OCI-LY7 (cell line): ENCODE data around the gene VPS54. TPM values are rescaled to one million over a fixed set of nuclear protein-coding genes. Genes with fewer than 3 reads are reported as not detected.

ENCODE experiments used
- BruUV-seq: library from RNA; stranded (reverse); fragments of 400-500 nt; replicated peaks from 2 replicates; lab custom pipeline; 2021; lab: Mats Ljungman, UMichigan
- CTCF ChIA-PET: fragments of 300-600 bp; sonication (Branson Sonifier 250); formaldehyde crosslinking; loops from one replicate; lab custom pipeline; 2022; ENCODE audit warnings: antibody characterized with exemption; ENCODE audit not compliant: unreplicated experiment; lab: Charles Lee
- POLR2A ChIA-PET: fragments of 300-600 bp; sonication (Branson Sonifier 250); formaldehyde crosslinking; loops from one replicate; lab custom pipeline; 2022; ENCODE audit warnings: antibody characterized with exemption; lab: Charles Lee
- DNase-seq: peaks from one replicate; pipeline ENCODE4 v3.0.0-alpha.2; 2015; ENCODE audit warnings: low spot score
- H2AFZ ChIP-seq: fragments of 200-600 bp; sonication (generic), shearing (Covaris generic); 2 replicates; pipeline ENCODE4 v1.6.1; 2014; ENCODE audit warnings: mild to moderate bottlenecking, antibody characterized with exemption, low read length, moderate library complexity
- H3K27ac ChIP-seq: fragments of 200-600 bp; sonication (generic); 2 replicates; pipeline ENCODE4 v1.5.1; 2014; ENCODE audit warnings: mixed run types, low read depth, mild to moderate bottlenecking, moderate library complexity, low read length, inconsistent platforms; ENCODE audit not compliant: poor library complexity, severe bottlenecking
- H3K36me3 ChIP-seq: fragments of 200-600 bp; sonication (generic); 2 replicates; pipeline ENCODE4 v1.6.1; 2014; ENCODE audit warnings: mild to moderate bottlenecking, antibody characterized with exemption, low read length, moderate library complexity, mixed read lengths; ENCODE audit not compliant: insufficient read depth
- H3K4me1 ChIP-seq: fragments of 200-600 bp; sonication (generic); 2 replicates; pipeline ENCODE4 v1.5.1; 2014; ENCODE audit warnings: mild to moderate bottlenecking, low read length; ENCODE audit not compliant: insufficient read depth, poor library complexity, severe bottlenecking
- H3K4me2 ChIP-seq: fragments of 200-600 bp; sonication (generic); 2 replicates; pipeline ENCODE4 v1.6.1; 2014; ENCODE audit warnings: mild to moderate bottlenecking, low read length
- H3K4me3 ChIP-seq: fragments of 200-600 bp; sonication (generic); 2 replicates; pipeline ENCODE4 v1.5.1; 2014; ENCODE audit warnings: mild to moderate bottlenecking, low read depth, low read length; ENCODE audit not compliant: poor library complexity, severe bottlenecking
- H3K79me2 ChIP-seq: fragments of 200-600 bp; sonication (generic); 2 replicates; pipeline ENCODE4 v1.6.1; 2016; ENCODE audit warnings: low read depth, mild to moderate bottlenecking, low read length, moderate library complexity, mixed read lengths; ENCODE audit not compliant: insufficient read depth
- H3K9me2 ChIP-seq: fragments of 200-600 bp; sonication (generic); 2 replicates; pipeline ENCODE4 v1.6.1; 2016; ENCODE audit warnings: mild to moderate bottlenecking, low read length, mixed read lengths; ENCODE audit not compliant: insufficient read depth
- H3K9me3 ChIP-seq: fragments of 200-600 bp; sonication (generic); 2 replicates; pipeline ENCODE4 v1.6.1; 2014; ENCODE audit warnings: mild to moderate bottlenecking, mixed run types, low read length, mixed read lengths
- H4K20me1 ChIP-seq: fragments of 200-600 bp; sonication (generic); 2 replicates; pipeline ENCODE4 v1.6.1; 2014; ENCODE audit warnings: mild to moderate bottlenecking, antibody characterized with exemption, low read length, moderate library complexity, mixed read lengths; ENCODE audit not compliant: insufficient read depth
- CTCF ChIP-seq: fragments of 200-600 bp; sonication (generic); conservative IDR thresholded peaks from 2 replicates; pipeline ENCODE4 v1.5.1; 2014; ENCODE audit warnings: mild to moderate bottlenecking, antibody characterized with exemption, low read length, moderate library complexity, mixed read lengths
- EZH2phosphoT487 ChIP-seq: fragments of 200-600 bp; sonication (generic); IDR thresholded peaks from 2 replicates; pipeline ENCODE4 v1.6.1; 2018; ENCODE audit warnings: low read depth, borderline replicate concordance, mild to moderate bottlenecking, mixed run types, antibody characterized with exemption, low read length, moderate library complexity, mixed read lengths
- intact Hi-C: fragments of 100-400 bp; cut with micrococcal nuclease; formaldehyde crosslinking; loops from one replicate; pipeline ENCODE4 v1.10.0; 2022; ENCODE audit not compliant: unreplicated experiment
- total RNA-seq, 2 experiments: library from RNA; depleted of rRNA in 1 of 2; stranded (reverse); fragments of >200 nt in 1 of 2; shearing (Covaris generic) in 1 of 2; gene quantifications; 2 replicates each; pipeline ENCODE4 v1.2.3, GENCODE V29; 2014 to 2022

Gene VPS54
- total RNA-seq, 2 experiments from 2014 or later = 14.7 to 17.8 TPM

DNA sequence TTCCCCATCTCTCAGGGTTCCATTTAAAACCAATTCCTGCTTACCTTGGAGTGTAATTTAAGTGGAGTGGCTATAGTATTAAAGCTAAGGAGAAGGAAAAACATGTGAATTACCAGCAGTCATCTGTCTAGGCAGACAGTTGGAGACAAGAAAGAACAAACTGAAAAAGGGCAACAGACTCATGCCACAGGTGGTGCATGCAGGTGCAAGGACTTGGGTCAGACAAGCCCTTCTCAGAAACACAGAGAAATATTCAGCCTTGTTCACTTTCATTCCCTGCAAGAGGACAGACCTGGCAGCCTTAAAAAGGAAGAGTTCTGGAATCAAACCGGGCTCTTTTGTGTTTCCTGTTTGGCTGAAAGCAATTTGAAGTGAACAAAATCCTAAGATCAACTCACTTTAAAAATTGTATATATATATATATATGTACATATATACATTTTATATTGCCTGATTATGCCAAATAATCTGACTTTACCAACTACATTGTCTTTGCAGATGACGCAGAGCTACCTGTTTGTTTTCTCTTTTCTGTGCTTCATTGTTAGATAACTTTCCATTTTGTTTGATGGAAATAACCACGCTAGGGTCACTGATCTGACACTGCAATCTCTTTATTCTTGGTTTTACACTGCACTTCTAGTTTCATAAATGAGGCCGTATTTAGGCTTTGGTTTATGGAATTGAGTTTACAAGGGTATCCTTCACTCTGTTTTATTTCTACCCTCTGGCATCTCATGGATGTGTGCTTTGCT lies 35.1 kb upstream of the VPS54 start:
- no peaks in the 10 kb centered on the region for H4K20me1 ChIP-seq
- H3K27ac ChIP-seq = peak overlapping the region; percentile 96
- H3K9me3 ChIP-seq = peaks cover 5% of the 10 kb centered on the region; the same call in 1 of the 2 replicates
- H3K9me2 ChIP-seq = no peaks in the 10 kb centered on the region
- peaks cover 8% of the 10 kb centered on the region; the same call in 1 of the 2 replicates for H3K36me3 ChIP-seq
- H3K79me2 ChIP-seq = peaks cover 4% of the 10 kb centered on the region; the same call in 1 of the 2 replicates
- peak; percentile 90 for DNase-seq
- H3K4me2 ChIP-seq = peak overlapping the region; percentile 82
- ChIA-PET CTCF (interaction anchor here (1.3 kb wide), 1 partner anchor 31 kb away, joined by 4 read pairs; no protein-coding TSS in a partner anchor), POLR2A (interaction anchor here (0.6 to 3.1 kb wide), 15 partner anchors 8 to 703 kb away, joined by 3 to 11 read pairs (median 6); no protein-coding TSS in a partner anchor)
- TSS peak; percentile 86 for BruUV-seq
- peak overlapping the region; percentile 48 for H3K4me3 ChIP-seq
- peak overlapping the region; percentile 31; the same call in 1 of the 2 replicates for H2AFZ ChIP-seq
- no peak for TF ChIP-seq EZH2phosphoT487
- intact Hi-C loops = loop anchor here (2.0 kb wide), 1 partner anchor 32 kb away; no protein-coding TSS in a partner anchor
- peaks cover 98% of the 10 kb centered on the region for H3K4me1 ChIP-seq

DNA sequence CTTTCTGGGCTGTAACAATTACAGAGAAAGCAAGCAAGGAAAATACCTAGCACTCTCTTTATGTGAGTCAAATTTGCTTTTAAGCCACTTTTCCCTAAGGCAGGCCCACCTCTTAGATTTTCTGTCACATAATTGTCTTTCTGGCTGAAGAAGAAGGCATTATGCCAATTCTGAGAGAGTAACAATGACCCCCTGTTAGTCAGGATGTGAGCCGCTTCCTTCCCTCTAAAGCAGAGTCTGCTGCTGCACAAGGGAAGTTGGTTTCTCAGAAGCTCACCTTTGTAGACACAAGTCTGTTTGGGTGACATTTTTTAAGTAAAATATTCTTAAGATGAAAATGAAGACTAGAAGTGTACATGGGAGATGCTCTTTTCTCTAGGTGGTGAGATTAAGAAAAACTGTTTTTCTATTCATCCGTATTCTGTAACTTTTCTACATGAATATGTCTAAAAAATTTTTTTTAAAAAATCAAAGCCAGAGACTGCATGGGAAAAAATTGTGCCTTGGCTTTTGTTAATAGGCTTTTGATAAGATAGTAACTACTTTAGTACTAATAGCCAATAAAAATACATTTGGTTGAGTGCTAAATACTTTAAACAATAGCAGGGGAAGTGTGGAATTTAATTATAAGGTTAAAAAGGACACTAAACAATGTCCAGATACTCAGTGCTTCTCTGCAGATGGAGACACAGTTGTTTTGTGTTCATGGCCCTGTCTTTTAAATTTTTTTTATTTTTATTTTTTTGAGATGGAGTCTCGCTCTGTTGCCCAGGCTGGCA lies 33.4 kb upstream of the VPS54 start:
- H3K36me3 ChIP-seq = peaks cover 8% of the 10 kb centered on the region; the same call in 1 of the 2 replicates
- H2AFZ ChIP-seq = peak overlapping the region; percentile 74; the same call in 1 of the 2 replicates
- POLR2A ChIA-PET = interaction anchor here (0.8 to 1.7 kb wide), 9 partner anchors 11 to 171 kb away, joined by 3 to 10 read pairs (median 3); no protein-coding TSS in a partner anchor
- peaks cover 4% of the 10 kb centered on the region; the same call in 1 of the 2 replicates for H3K79me2 ChIP-seq
- H4K20me1 ChIP-seq = no peaks in the 10 kb centered on the region
- no peaks in the 10 kb centered on the region for H3K9me2 ChIP-seq
- CTCF ChIA-PET = no interaction called here
- intact Hi-C loops = loop anchor here (1.0 to 2.0 kb wide), 2 partner anchors 48 to 162 kb away; no protein-coding TSS in a partner anchor
- TSS peak; percentile 84 for BruUV-seq
- peaks cover 5% of the 10 kb centered on the region; the same call in 1 of the 2 replicates for H3K9me3 ChIP-seq
- H3K27ac ChIP-seq = peak overlapping the region; percentile 96
- no peak for TF ChIP-seq CTCF
- TF ChIP-seq EZH2phosphoT487 = no peak
- peak overlapping the region; percentile 11 for H3K4me3 ChIP-seq
- peak; percentile 83 for DNase-seq
- H3K4me1 ChIP-seq = peaks cover 83% of the 10 kb centered on the region
- H3K4me2 ChIP-seq = peak overlapping the region; percentile 44
